GM19324 (cell line): ENCODE measurements around the gene LAMA5.

Experiments used
- ATAC-seq: cut with Tn5 transposase; IDR thresholded peaks from one replicate; pipeline ENCODE4 v1.9.1; 2021; ENCODE audit warnings: mild to moderate bottlenecking, moderate library complexity; ENCODE audit not compliant: unreplicated experiment, low FRiP score

Gene LAMA5

GRCh38 chr20:62275219-62275618 lies 91.9 kb downstream of the LAMA5 start:
- ATAC-seq, result no peak

DNA sequence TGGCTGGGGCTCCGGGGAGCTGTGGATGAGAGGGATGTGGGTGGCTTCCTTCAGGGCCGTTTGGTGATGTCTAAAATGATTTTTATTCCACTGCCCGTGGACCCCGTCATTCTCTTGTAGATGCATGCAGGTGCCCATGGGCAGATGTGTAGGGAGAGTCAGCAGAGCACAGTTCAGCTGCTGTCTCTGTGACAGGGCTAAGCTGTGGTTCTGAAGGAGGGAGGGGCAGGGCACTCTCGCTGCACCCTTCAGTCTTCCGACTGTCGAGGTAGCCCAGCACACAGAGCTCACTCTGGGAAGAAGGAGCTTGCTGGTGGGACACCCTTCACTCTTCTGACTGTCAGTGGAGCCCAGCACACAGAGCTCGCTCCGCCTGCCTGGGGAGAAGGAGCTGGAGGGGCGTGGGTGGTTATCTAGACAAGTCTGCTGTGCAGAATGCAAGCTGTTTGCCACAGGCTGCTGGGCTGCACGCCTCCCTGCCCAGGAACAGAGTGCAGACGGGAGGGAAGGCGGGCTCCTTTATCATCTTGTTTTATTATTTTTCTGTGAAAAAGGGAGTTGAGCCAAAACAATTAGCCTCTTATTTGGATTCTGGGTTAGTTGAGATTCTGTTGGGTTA lies 92.7 kb downstream of the LAMA5 start:
- ATAC-seq, result no peak

DNA sequence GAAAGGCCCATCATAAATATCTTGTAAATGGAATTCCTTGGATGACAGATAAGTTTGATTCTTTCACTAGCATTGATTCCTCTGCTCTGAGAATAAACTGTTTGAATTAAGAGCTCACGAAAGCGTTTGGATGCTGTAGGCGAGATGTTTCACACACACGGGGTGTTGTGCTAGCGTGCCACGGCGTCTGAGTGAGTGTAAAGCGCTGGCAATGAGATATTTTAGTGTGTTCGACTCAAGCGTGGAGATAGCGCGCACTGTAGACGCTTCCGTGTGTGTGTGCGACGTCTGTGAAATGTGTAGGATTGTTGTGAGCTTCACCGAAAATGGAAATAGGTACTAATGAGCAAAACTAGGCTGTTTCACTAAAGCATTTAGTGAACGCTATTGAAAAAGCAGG lies 93.7 kb downstream of the LAMA5 start:
- no peak for ATAC-seq

GRCh38 chr20:62272200-62272599 lies 94.9 kb downstream of the LAMA5 start:
- ATAC-seq, result no peak

GRCh38 chr20:62269871-62270270 lies 97.2 kb downstream of the LAMA5 start:
- ATAC-seq, result no peak

DNA sequence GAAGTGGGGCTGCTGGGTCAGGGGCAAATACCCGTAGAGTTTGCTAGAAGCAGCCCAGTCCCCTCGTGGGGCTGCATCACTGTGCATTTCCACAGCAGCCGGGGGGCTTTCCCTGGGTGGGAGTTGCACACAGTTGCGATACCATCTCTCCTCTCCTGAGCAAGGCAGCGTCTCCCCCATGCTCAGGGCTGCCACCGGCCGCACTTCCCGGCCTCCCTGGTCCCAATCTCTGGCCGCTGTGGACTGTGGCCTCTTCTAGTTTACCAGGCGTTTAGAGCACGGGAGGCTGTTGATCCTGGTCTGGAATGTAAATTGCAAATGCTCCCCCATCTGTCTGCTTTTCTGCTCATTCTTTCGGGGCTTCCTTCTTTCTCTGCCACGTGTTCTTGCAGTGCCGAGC lies 97.7 kb downstream of the LAMA5 start:
- no peak for ATAC-seq

- no peak for ATAC-seq
These were observed 98.7 kb downstream of the LAMA5 start for GRCh38 chr20:62268228-62268900.

DNA sequence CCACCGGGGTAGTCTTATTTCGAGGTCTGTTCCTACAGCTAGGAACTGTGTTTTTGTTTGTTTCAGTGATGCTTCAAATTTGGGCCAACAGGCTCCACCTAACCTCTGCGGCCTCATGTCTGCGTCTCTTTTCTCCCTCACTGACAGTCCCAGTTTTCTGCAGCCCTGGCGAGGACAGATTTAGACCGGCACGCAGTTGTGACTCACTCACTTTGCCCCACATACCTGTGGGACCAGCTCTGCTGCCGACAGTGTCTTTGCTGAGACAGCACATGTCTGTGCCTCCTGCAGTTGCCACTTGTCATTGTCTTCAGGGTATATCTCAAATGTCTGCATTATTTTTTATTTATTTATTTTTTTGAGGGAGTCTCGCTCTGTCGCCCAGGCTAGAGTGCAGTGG lies 99.6 kb downstream of the LAMA5 start:
- ATAC-seq, result no peak

GRCh38 chr20:62266851-62267250 lies 100.3 kb downstream of the LAMA5 start:
- no peak for ATAC-seq

GRCh38 chr20:62266340-62266739 lies 100.8 kb downstream of the LAMA5 start:
- ATAC-seq, result no peak

DNA sequence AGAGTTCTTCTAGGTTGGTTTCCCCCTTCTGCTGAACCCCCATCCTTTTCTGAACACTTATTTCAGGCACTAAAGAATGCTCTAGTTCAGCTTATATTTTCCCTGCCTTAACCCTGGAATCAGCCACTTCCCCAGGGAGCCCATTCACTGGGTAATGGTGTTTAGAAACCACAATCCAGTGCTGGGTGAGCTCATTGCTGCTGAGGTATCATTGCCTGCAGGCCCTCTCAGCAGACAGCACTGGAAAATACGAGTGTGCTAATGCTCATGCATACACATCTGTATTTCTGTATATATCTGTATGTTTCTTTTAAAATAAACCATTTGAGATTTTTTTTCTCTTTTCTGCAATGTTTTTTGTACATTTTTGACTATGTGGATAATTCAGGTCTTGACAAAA lies 101.7 kb downstream of the LAMA5 start:
- no peak for ATAC-seq

- ATAC-seq, result no peak
These were observed 103.7 kb downstream of the LAMA5 start for GRCh38 chr20:62263396-62263795.

GRCh38 chr20:62262064-62262463 lies 105.0 kb downstream of the LAMA5 start:
- no peak for ATAC-seq

- ATAC-seq, result no peak
These were observed 107.9 kb downstream of the LAMA5 start for GRCh38 chr20:62259294-62259565.
